Measurements from ENCODE around the gene L3MBTL1.

- no peak for TF ChIP-seq CTCF (IDR thresholded peaks at IDR 0.05)
- no peak for TF ChIP-seq POLR2A (IDR thresholded peaks at IDR 0.05)
These were observed 41.9 kb upstream of the L3MBTL1 start for GRCh38 chr20:43465625-43465943.

All from testis (tissue), 2 donors.